NCI-H82 treated with DMSO at 0.1 percent for 48 hours (cell line): ENCODE results near the gene EDAR.
A peak's percentile ranks its signal among the peaks of the same experiment; 100 is the strongest.

Source experiments
- DNase-seq: peaks from one replicate; lab custom pipeline; 2025; ENCODE audit not compliant: unreplicated experiment; lab: John Stamatoyannopoulos, UW

Gene EDAR

GRCh38 chr2:108926561-108927380, 62.2 kb downstream of the EDAR start:
- DNase-seq, result no peak

- no peak for DNase-seq
These were observed 63.3 kb downstream of the EDAR start for GRCh38 chr2:108925735-108926134.

DNA sequence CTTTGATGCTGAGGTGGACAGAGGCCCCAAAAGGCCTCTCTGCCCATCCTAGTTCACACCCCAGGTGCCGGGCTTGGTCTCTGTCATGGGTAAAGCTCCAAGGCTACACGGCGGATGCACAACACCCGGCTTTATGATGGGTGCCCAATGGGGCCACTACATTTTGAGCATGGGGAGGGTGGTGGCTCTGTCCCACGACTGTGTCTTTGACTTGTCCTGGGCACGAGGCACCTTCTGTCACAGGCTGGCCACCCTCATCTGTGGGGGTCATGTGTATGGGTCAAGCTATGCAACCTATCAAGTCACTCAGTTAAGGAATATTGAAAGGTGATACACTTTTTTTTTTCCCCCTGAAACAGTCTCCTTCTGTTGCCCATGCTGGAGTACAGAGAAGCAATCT, 63.7 kb downstream of the EDAR start:
- no peak for DNase-seq

- DNase-seq, result peak; percentile 33
These were observed 64.3 kb downstream of the EDAR start for GRCh38 chr2:108924580-108925251.

GRCh38 chr2:108923736-108924579, 65.1 kb downstream of the EDAR start:
- no peak for DNase-seq

DNA sequence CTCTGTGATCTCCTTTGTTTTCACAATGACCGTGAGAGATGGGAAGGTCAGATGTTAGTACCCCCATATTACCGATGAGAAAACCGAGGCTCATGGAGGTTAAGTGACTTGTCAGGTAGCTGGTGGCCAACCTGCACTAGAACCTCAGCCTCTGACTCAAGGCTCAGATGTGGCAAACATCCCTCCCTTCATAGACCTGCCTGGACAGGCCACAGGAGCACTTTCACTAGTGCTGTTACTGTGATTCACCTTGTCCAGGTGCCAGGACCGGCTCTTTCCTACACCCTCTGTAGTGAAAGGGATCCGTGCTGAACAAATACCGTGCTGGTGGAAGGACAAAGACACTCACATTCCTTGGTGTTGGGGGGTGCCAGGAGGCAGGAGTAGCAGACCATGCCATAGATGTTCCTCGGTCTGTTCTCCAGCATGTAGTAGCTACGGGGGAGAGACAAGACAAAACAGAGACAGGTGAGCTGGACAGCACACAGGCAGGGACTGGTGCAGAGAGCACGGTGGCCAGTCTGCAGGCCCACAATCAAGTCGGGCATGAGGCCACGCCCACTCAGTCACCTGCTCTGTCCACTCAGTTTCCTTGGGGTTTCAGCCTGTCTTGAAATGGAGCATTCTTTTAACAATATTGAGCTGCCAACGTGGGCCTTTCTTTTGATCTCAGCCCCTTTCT, 65.9 kb downstream of the EDAR start:
- DNase-seq, result no peak

- no peak for DNase-seq
These were observed 66.7 kb downstream of the EDAR start for GRCh38 chr2:108922141-108922915.

DNA sequence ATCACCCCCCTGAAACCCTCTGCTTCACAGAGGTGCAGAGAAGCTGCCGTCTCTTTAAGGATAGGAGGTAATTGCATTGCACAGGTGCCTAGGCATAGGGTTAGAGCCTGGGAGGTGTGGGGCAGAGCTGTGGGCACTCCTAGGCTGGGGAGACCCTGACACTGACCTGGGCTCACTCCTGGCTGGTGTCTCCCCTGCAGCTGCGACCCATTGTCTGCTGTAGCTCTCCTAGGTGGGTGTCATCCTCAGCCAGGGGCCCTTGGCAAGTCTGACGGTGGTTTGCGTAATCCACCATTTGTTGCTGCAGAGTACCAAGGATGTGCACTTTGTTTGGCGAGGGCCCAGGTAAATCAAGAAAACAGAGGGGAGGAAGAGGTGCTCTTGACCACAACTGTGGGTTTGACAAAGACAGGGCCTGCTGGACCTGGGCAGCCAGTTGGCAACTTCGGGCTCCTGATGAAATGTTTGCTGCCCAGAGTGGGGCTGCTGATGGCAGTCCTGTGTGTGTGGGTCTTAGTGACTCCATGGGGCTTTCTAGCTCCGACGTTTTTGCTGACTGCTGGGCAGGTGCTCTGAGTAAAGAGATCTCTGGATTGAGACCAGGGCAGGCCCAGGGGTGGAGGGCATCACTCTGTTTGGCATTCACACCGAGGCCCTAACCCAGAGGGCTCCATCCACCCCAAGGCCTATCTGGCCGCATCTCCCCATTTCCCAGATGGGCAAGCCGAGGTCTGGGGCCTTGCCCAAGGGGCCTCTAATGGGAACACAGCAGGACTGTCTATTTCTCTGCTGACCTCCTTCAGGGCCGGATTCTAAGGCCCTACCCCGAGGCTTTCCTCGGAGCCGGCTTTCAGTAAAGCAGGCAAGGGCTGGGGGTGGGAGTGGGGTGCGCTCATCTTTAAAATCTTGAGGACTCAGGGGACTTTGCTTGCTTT, 67.7 kb downstream of the EDAR start:
- no peak for DNase-seq

DNA sequence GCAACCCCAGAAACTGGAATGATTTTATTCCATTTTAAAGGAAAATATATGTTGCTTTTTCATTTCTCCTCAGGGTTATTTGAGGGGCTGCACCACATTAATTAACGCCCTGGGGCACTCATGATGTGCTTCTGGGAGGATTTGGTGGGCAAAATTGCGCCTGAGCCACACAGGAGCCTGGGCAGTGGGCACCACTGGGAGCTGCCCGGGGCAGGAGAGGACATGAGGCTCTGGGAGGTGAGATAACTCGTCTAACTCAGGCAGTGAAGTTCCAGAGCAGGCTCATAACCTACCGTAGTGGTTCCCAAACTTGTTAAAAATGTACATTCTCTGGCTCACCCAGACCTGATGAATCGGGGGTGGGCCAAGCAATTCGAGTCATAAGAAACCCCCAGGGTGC, 68.3 kb downstream of the EDAR start:
- DNase-seq, result no peak

- DNase-seq, result no peak
These were observed 69.2 kb downstream of the EDAR start for GRCh38 chr2:108919571-108920373.

DNA sequence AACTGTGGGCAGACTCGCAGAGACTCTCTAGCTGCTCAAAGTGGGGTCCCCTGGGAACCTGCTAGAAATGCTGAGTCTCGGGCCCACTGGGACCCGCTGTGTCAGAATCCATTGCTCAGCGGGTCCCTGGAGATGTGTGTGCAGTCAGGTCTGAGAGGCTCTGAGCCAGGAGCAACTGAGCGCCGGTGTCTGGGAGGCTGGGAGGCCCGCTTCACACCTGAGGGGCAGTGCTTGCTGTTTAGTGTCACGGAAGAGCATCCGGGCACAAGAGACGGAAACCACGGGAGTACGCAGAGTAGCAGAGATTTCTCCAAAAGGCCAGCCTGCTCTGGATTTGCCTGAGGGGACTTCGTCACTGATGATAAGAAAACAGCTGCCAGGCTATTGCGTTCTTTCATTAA, 70.1 kb downstream of the EDAR start:
- DNase-seq, result no peak

DNA sequence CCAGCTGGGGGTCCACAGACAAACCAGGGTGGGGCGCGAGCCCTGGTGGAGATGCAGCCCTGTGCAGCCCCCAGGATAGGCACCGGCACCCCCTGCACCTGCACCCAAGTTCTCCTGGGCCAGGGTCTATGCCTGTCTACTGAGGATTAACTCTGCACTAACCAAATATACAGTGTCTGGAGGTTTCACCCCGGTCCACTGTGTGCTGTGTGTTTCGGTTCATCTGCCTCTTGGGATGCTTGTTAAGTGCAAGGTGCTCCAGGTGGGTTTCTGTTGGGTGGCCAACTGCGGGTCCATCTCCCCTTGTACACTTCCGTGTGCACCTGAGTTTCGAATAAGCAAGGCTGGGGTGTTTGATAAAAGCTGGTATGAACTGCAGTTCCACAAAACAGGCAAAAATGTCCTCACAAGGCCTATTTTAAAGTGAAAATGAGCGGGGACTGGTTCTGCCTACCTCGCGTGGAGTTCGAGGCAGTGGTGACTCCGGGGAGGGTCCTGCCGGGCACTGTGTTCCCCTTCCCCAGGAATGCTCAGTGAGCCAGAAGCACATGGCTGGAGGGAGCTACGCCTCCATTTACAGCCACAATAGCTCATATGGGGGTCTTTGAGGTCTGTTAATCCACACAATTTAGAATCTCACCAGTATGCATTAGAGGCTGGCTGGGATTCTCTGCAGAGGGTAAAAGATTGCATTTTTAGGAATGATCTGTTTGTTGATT, 70.7 kb downstream of the EDAR start:
- DNase-seq, result no peak

DNA sequence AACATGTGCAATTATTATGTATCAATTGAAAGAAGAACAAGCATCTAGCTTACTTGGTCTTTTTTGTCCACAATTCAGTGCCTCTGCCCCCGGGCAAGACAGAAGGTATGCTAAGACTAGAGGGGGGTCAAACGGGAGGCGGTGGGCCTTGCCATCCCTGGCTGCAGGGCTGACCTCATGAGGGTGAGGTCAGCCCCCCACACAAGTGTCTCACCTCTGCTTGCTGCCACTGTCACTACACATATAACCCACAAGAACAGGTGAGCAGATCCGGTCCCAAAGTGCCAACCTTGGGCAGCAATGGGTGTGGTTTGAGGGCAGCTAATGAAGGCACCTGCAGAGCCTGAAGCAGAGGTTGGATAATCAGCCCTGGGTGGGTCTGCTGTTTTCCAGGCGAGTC, 71.5 kb downstream of the EDAR start:
- no peak for DNase-seq

GRCh38 chr2:108916796-108917421, 72.1 kb downstream of the EDAR start:
- DNase-seq, result no peak

GRCh38 chr2:108916122-108916795, 72.8 kb downstream of the EDAR start:
- no peak for DNase-seq

GRCh38 chr2:108912629-108912902, 76.5 kb downstream of the EDAR start:
- no peak for DNase-seq
